NT2/D1 (cell line): ENCODE results near the gene UNK.

Source experiments
- DNase-seq: peaks from one replicate; pipeline ENCODE4 v3.0.0-alpha.2; 2011; ENCODE audit warnings: low read depth, low spot score
- H3K27me3 ChIP-seq: 2 replicates; pipeline ENCODE4 v1.6.0; 2011; ENCODE audit warnings: mild to moderate bottlenecking; ENCODE audit not compliant: insufficient read length, insufficient read depth
- H3K36me3 ChIP-seq: 2 replicates; pipeline ENCODE4 v1.6.1; 2011; ENCODE audit warnings: mild to moderate bottlenecking, low read length, mixed read lengths; ENCODE audit not compliant: insufficient read depth, insufficient read length
- H3K4me1 ChIP-seq: 2 replicates; pipeline ENCODE4 v1.5.1; 2011; ENCODE audit not compliant: insufficient read depth, insufficient read length
- H3K4me3 ChIP-seq: 2 replicates; pipeline ENCODE4 v1.5.1; 2011; ENCODE audit warnings: low read depth; ENCODE audit not compliant: insufficient read length
- H3K9ac ChIP-seq: 2 replicates; pipeline ENCODE4 v1.6.0; 2011; ENCODE audit warnings: low read depth; ENCODE audit not compliant: insufficient read length
- H3K9me3 ChIP-seq: 2 replicates; pipeline ENCODE4 v1.5.1; 2011; ENCODE audit warnings: mild to moderate bottlenecking, low read length; ENCODE audit not compliant: insufficient read depth
- SUZ12 ChIP-seq: IDR thresholded peaks from 2 replicates; pipeline ENCODE4 v1.6.1; 2011; ENCODE audit not compliant: insufficient read length, insufficient read depth; ENCODE audit errors: extremely low read depth
- YY1 ChIP-seq: IDR thresholded peaks from 2 replicates; pipeline ENCODE4 v1.6.1; 2011; ENCODE audit not compliant: insufficient read length, insufficient read depth
- ZNF274 ChIP-seq: IDR thresholded peaks from 2 replicates; pipeline ENCODE4 v1.6.1; 2011; ENCODE audit warnings: mild to moderate bottlenecking, low read depth, low read length

Gene UNK

GRCh38 chr17:75843577-75844529 is 59.2 kb downstream of the UNK start, which contains the start of gene UNC13D:
Gene UNC13D (minus strand): TSS chr17:75844404. CDS start chr17:75844337, 67 bp downstream.
- Histone ChIP-seq H3K9ac (peak within 1 kb of the TSS; percentile 64), H3K4me1 (peaks cover 41% of the 10 kb centered on the region), H3K36me3 (peaks cover 37% of the 10 kb centered on the region), H3K4me3 (no peak within 1 kb of the TSS), H3K27me3 (no peaks in the 10 kb centered on the region), H3K9me3 (no peaks in the 10 kb centered on the region)
- no peak for DNase-seq
- TF ChIP-seq YY1 (no peak), ZNF274 (no peak), SUZ12 (no peak)

GRCh38 chr17:75844530-75845057 is 60.0 kb downstream of the UNK start:
- Histone ChIP-seq H3K4me1 (peaks cover 41% of the 10 kb centered on the region), H3K9me3 (no peaks in the 10 kb centered on the region), H3K36me3 (peaks cover 44% of the 10 kb centered on the region), H3K27me3 (no peaks in the 10 kb centered on the region), H3K9ac (peak overlapping the region; percentile 64), H3K4me3 (no peak overlapping the region)
- DNase-seq, result no peak
- TF ChIP-seq SUZ12 (no peak), YY1 (no peak), ZNF274 (no peak)

- Histone ChIP-seq H3K4me3 (no peak overlapping the region), H3K4me1 (peaks cover 41% of the 10 kb centered on the region), H3K9ac (peak overlapping the region; percentile 64), H3K36me3 (peaks cover 48% of the 10 kb centered on the region), H3K9me3 (no peaks in the 10 kb centered on the region), H3K27me3 (no peaks in the 10 kb centered on the region)
- DNase-seq, result no peak
- no peak for TF ChIP-seq ZNF274
- TF ChIP-seq YY1, result no peak
- no peak for TF ChIP-seq SUZ12
Measured at GRCh38 chr17:75845058-75845711, 60.6 kb downstream of the UNK start.

GRCh38 chr17:75845933-75846691 is 61.5 kb downstream of the UNK start:
- DNase-seq, result no peak
- H3K4me3 ChIP-seq, result no peak overlapping the region
- peaks cover 37% of the 10 kb centered on the region for H3K4me1 ChIP-seq
- TF ChIP-seq YY1 (no peak), SUZ12 (no peak), ZNF274 (no peak)
- no peaks in the 10 kb centered on the region for H3K9me3 ChIP-seq
- peaks cover 56% of the 10 kb centered on the region for H3K36me3 ChIP-seq
- no peaks in the 10 kb centered on the region for H3K27me3 ChIP-seq
- peak overlapping the region; percentile 56 for H3K9ac ChIP-seq

- peak overlapping the region; percentile 39 for H3K9ac ChIP-seq
Measured at GRCh38 chr17:75846692-75847613, 62.3 kb downstream of the UNK start.

GRCh38 chr17:75847614-75848522 is 63.3 kb downstream of the UNK start:
- no peaks in the 10 kb centered on the region for H3K9me3 ChIP-seq
- H3K4me3 ChIP-seq, result no peak overlapping the region
- H3K9ac ChIP-seq, result no peak overlapping the region
- TF ChIP-seq ZNF274 (no peak), SUZ12 (no peak), YY1 (no peak)
- no peak for DNase-seq
- H3K27me3 ChIP-seq, result no peaks in the 10 kb centered on the region
- H3K4me1 ChIP-seq, result peaks cover 34% of the 10 kb centered on the region
- peaks cover 62% of the 10 kb centered on the region for H3K36me3 ChIP-seq

More at GRCh38 chr17:75846692-75847613, 62.3 kb downstream of the UNK start:
- TF ChIP-seq SUZ12 (no peak), ZNF274 (no peak), YY1 (no peak)
- peaks cover 37% of the 10 kb centered on the region for H3K4me1 ChIP-seq
- peaks cover 62% of the 10 kb centered on the region for H3K36me3 ChIP-seq
- H3K27me3 ChIP-seq, result no peaks in the 10 kb centered on the region
- no peak overlapping the region for H3K4me3 ChIP-seq
- DNase-seq, result no peak
- H3K9me3 ChIP-seq, result no peaks in the 10 kb centered on the region
